8988T (cell line): ENCODE measurements around the gene PLAAT5.

ENCODE experiments used
- DNase-seq: peaks from one replicate; pipeline ENCODE4 v3.0.0; 2011

The PLAAT5 gene

GRCh38 chr11:63511048-63511748 lies 20.2 kb upstream of the PLAAT5 start:
- no peak for DNase-seq

DNA sequence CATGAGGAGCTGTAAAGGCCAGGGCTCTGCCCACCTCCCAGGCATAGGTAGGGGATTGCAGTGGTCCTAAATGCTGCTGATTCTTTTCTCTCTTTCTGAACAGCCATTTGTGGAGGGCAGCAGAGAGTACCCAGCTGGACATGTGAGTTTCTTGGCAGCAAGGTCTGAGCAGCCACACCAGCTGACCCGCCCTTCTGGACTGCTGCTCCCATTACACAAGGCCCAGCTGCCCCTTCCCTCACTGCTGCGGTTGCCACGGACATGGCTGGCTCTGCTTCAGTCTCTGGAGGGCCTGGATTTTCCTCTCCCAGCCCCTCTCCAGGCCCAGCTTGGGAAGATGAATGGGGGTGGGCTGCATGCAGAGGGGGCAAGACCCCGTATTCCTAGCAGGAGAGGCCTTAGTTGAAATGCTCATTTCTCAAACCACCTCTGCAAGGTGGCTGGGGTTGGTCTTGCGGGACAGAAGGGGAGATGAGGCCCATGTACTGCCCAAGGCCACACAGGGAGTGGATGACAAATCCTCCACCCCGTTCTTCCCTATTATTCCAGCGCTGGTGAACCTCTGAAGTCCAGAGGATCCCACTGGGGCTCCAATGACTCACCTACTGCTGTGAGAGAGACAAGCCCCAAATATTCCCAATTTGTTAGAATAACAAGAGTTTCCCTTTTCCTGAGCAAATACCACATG lies 19.5 kb upstream of the PLAAT5 start:
- DNase-seq = no peak

DNA sequence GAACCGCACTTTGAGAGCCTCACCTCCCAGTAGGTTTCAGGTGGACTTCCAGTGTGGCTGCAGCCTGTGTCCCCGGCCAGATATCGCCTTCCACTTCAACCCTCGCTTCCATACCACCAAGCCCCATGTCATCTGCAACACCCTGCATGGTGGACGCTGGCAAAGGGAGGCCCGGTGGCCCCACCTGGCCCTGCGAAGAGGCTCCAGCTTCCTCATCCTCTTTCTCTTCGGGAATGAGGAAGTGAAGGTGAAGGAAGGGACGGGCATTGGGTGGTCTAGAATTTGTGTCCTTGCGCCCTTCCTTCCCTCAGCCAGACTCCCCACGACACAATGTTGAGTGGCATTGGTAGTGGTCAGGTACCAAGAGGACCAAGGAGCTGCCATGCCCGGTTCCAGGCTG lies 17.8 kb upstream of the PLAAT5 start:
- no peak for DNase-seq

DNA sequence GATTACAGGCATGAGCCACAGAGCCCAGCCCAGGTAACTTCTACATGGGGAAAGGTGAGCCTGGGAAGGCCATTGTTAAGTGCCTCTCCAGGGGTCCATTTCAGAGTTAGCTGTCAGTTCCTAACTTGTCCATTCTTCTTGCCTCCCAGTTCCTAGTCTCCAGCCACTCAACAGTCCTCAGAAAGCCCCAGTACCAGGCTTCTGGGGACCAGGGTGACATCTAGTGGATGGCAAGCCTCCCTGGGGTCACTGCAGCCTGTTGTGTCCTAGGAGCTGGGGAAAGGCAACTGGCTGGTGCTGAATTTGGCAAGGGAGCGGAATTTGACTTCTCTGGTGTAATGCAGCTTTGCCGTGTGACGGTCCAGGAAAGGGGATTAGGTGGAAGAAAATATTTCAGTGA lies 17.0 kb upstream of the PLAAT5 start:
- DNase-seq = peak; percentile 80

DNA sequence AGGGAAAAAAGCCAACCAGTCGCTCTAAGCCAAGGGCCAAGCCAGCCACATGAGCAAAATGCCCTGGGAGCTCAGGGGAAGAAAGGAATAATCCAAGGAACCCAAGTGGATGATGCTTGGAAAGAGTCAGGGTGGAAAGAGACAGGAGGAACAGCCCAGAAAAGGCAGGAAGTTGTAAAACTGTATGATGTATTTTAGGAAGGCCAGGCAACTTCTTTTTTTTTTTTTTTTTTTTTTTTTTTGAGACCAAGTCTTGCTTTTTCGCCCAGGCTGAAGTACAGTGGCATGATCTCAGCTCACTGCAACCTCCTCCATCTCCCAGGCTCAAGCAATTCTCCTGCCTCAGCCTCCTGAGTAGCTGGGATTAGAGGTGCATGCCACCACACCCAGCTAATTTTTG lies 16.5 kb upstream of the PLAAT5 start:
- no peak for DNase-seq

- no peak for DNase-seq
Observed at GRCh38 chr11:63506876-63507275, 15.9 kb upstream of the PLAAT5 start.

DNA sequence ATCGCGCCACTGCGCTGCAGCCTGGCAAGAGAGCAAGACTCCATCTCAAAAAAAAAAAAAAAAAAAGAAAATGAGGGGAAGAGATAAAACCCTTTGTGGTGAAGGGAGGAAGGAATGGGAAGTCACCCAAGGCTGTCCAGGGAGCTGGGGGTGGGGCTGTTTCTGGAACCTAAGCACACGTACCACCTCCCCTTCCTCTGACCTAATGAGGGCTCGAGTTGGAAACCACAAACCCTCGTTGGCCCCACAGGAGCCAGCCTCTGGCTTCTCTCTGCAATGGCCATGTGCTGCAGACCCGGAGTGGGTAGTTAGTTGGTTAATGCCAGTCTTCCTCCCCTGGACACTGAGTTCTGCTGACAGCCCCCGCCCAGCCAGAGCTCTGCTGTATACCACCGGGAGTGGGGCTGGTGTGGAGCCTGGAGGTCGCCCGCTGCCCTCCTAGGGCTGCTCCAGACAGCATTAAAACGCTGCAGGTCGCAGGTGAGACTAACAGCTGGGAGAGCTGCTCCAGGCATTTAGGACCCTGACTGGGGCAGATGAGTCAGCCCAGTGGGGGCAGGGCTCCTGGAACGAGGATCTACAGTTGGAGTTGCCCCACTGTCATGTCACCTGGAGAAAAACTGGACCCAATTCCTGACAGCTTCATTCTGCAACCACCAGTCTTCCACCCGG lies 15.0 kb upstream of the PLAAT5 start, which contains the start of gene LGALS12:
TSS of gene LGALS12 (plus strand) at position 228 of the 672 bp plus-strand sequence. CDS start at position 603, 375 bp downstream.
- DNase-seq = no peak

DNA sequence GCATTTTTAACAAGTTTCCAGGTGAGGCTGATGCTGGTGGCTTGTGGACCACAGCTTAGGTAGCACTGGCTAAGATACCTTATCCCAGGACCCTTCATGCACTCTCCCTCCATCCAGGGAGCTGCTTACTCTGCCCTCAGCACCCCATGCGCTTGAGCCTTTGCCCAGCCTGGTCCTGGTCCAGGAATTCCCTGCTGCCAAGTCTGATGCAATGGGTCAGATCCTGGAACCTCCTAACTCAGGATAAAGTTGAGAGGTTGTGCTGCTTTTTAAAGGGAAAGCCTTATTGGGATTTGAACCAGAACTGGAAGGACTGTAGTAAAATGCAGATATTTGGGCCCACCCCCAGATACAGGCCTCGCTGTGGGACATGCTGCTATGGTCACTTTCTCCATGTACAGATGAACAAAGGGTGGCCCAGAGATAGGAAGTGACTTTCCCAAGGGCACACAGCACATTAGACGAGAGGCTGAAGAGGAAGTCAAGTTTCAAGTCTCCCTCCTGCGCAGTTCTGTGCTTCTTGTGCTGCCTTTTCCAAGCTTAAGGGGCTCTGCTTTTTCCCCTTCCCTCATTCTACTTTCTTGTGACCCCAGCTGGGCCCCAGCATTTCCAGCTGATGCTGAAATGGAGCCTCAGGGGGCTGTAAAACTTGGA lies 14.1 kb upstream of the PLAAT5 start:
- DNase-seq = no peak

GRCh38 chr11:63504054-63504453 lies 13.1 kb upstream of the PLAAT5 start:
- no peak for DNase-seq

DNA sequence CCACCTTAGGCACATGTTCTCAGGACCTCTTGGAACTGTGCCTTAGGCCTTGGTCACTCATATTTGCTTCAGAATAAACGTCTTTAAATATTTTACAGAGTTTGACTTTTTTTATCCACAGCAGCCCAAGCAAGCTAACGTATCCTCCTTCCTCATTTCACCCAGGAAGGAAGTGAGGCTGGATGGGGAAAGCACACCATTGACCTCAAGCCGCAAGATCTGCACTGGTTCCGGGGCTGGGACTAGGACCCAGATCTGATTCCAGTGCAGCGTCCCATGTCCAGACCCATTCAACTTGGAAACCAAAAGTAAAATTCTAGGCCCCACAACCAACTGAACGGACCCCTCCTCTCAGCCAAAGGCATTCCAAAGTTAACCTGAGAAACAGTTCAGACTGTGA lies 12.5 kb upstream of the PLAAT5 start:
- DNase-seq = no peak

DNA sequence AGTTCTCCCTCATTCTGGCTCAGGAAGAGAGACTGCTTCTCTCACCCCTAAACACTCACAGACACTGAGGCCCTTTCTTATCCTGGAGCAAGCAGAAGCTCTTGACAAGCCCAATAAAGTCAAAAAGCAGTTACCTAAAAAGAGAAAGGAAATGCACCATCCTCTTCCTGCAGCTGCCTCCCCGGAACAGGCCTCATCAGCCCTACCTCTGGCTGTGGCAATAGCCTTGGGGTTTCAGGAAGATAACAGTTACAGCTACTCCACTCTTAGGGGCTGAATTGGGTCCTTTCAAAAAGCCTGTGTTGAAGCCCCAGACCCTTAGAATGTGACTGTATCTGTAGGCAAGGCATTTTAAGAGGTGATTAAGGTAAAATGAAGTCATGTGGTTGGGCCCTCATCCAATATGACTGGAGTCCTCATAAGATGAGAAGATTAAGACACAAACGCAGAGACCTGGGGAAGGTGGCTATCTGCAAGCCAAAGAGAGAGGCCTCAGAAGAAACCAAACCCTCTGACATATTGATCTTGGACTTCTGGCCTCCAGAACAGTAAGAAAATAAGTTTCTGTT lies 11.4 kb upstream of the PLAAT5 start:
- DNase-seq = no peak

DNA sequence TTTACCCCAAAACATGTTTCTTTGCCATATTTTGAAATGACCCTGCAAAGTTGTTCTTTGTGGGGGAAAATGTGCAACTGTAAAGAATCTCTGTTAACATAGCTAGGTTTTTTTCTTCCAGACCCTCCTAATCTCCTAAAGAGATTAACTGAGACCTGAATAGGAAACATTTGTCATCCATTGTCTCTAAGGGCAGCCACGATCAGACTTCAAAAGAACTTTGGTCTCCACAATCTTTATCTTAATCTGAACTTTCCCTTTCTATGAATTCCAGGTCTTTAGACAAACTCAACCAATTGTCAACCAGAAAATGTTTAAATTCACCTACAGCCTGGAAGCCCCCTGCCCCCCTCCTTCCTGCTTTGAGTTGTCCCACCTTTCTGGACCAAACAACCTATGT lies 10.3 kb upstream of the PLAAT5 start:
- DNase-seq = no peak

DNA sequence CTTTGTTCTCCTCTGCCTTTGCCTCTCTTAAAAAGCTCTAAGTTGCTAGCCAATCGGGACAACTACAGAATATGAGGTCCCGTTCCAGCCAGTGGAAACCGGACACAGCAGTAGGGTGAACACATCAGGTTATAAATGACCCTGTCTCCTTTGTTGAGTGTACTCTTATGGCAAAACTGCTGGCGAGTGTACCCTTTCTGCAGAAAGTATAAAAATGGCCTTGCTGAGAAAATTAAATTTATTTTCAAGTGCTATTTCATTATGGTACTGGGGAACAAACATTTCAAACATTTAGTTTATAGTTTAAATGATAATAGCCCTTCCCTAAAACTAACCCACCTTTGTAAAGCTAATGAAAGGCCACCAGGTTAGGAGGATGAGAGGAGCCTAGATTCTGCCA lies 8.9 kb upstream of the PLAAT5 start:
- no peak for DNase-seq

GRCh38 chr11:63494975-63495374 lies 4.0 kb upstream of the PLAAT5 start:
- no peak for DNase-seq

DNA sequence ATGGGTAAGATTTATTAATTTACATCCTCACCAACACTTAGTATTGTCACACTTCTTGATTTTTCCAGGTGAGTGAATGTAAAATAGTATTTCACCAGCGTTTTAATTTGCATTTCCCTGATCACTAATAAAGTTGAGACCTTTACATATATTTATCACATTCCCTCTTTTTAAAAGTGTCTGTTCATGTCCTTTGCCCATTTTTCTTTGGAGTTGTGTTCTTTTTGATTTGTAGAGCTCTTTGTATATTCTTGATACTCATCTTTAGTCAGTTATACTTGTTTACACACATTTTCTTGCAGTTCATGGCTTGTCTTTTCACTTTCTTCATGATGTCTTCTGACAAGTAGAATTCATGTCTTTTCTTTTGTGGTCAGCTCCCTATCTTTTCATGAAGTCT lies 2.2 kb upstream of the PLAAT5 start:
- DNase-seq = no peak

GRCh38 chr11:63492441-63492840 lies 1.5 kb upstream of the PLAAT5 start:
- DNase-seq = no peak

GRCh38 chr11:63491636-63492372 lies 837 bp upstream of the PLAAT5 start:
- no peak for DNase-seq

DNA sequence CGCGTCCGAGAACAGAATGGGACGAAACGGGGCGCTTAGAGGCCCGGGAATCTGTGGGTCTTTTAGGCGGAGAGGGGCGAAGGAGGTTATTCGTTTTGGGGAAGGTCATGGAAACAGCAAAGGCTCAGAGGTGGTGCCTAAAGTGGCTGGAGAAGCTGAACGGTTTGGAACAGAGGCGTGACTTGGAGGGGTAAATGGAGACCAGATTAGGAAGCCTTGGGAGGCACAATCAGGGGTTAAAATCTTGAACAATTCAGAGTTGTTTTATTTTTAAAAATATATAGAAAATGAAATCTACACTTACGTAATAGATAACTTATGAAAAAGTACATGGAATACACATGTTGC lies 247 bp upstream of the PLAAT5 start:
- DNase-seq = no peak

GRCh38 chr11:63489879-63490278 lies 1.1 kb downstream of the PLAAT5 start:
- no peak for DNase-seq

- DNase-seq = no peak
Observed at GRCh38 chr11:63488789-63489188, 2.2 kb downstream of the PLAAT5 start.

- DNase-seq = no peak
Observed at GRCh38 chr11:63485777-63486176, 5.2 kb downstream of the PLAAT5 start.

GRCh38 chr11:63480039-63480438 lies 10.9 kb downstream of the PLAAT5 start:
- no peak for DNase-seq

- DNase-seq = peak; percentile 49
Observed at GRCh38 chr11:63478896-63479295, 12.1 kb downstream of the PLAAT5 start.
